ENCODE results near the gene KLF17.
"Not testable (repeated sequence)": the region's sequence is repeated elsewhere in the genome, so short reads cannot be mapped to it uniquely, and the experiment has no call there.

KLF17 gene

GRCh38 chr1:44108971-44109370, 9.7 kb upstream of the KLF17 start:
- no peak for DNase-seq (ENCODE audit: low read depth in 2 of 2)

DNA sequence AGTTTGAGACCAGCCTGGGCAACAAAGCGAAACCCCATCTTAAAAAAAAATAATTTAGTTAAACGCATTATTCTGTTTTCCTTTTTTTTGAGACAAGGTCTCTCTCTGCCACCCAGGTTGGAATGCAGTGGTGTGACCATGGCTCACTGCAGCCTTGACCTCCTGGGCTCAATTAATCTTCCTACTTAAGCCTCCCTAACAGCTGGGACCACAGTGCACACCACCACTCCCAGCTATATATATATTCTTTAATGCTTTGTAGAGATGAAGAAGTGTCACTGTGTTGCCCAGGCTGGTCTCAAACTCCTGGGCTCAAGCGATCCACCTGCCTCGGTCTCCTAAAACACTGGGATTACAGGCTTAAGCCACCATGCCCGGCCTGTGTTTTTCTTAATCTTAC, 7.7 kb upstream of the KLF17 start:
- no peak for DNase-seq (ENCODE audit: low read depth in 2 of 2)

DNA sequence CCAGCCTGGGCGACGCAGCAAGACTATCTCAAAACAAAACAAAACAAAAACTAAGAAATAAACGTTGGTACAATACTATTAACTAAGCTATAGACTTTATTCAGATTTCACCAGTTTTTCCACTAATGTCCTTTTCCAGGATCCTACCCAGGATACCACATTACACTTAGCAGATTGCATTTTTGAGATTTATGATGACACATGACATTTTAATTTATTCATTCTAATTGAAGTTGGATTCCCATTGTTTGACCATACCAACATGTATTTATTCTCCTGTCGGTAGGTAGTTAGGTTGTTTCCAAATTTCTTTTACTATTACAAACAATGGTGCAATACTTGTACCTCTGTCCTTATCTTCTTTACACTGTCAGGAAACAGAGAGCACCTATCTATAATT, 6.8 kb upstream of the KLF17 start:
- no peak for DNase-seq (ENCODE audit: low read depth in 2 of 2)

DNA sequence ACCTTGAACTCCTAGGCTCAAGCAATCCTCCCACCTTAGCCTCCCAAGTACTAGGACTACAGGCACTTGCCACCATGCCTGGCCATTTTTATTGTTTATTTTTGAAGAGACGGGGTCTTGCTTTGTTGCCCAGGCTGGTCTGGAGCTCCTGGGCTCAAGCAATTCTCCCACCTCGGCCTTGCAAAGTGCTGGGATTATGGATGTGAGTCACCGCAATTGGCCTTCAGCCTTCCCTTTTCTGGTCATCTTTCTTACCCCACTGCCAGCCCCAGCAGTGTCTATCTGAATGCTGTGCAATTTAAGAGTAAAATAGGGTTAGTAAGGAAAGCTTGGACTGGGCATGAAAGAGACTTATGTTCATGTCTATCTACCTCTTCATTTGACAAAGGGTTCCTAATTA, 6.1 kb upstream of the KLF17 start:
- DNase-seq (ENCODE audit: low read depth in 2 of 2): no peak

DNA sequence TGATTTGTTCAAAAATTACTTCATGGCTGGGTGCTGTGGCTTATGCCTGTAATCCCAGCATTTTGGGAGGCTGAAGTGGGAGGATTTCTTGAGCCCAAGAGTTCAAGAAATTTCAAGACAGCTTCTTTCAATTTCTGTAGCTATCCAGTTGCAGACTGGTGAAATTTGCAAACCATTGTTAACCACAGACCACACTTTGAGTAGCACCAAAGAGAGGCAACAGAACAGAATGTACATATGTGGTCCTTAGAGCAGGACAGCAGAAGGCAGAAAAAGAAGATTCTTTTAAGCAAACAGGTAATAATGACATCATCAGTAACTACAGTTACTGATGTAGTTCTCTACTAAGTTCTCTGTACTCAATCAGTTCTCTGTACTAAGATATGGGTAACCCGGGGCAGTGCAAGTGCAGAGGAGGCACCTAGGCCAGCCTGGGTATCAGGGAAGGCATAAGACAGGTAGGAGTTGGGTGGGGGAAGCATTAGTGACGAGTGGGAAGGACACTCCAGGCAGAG, 5.5 kb upstream of the KLF17 start:
- no peak for DNase-seq (ENCODE audit: low read depth in 2 of 2)

DNA sequence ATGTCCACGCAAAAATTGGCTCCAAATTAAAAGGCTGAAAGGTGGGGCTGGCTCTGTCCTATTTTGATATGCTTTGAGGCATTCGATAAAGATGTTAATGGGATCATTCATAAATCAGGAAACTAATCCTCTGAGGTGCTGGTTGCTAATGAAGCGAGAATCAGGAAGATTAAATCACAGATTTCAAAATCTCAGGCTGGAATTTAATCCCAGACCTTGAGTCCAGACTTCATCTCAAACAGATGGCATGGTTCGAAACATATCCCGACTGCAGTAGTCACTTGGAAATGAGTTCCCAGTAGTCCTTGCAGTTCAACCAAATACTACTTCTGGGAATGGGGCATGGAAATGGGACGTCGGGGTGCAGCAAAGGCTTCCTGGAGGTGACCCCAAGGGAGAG, 4.5 kb upstream of the KLF17 start:
- no peak for DNase-seq (ENCODE audit: low read depth in 2 of 2)

- DNase-seq (ENCODE audit: low read depth in 2 of 2): not testable (repeated sequence)
Observed at GRCh38 chr1:44117272-44117671, 1.3 kb upstream of the KLF17 start.

DNA sequence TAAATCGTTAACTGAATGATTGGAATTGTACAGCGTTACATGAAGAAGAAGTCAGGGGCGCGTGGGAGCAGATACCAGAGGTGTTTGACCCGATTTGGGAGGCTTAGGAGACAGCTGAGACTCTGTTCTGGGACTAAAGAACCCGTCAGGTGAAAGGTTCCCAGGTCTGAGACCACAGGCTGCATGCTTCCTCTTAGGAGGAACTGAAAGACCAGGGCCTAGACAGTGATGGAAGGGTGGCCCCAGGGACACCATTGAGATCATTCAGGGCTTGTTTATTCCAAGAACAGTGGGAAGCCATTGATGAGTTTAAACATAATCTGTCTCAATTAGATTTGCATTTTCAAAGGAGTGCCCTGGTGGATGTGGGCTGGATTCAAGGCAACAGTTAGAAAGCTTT, 904 bp downstream of the KLF17 start:
- DNase-seq (ENCODE audit: low read depth in 2 of 2): no peak

DNA sequence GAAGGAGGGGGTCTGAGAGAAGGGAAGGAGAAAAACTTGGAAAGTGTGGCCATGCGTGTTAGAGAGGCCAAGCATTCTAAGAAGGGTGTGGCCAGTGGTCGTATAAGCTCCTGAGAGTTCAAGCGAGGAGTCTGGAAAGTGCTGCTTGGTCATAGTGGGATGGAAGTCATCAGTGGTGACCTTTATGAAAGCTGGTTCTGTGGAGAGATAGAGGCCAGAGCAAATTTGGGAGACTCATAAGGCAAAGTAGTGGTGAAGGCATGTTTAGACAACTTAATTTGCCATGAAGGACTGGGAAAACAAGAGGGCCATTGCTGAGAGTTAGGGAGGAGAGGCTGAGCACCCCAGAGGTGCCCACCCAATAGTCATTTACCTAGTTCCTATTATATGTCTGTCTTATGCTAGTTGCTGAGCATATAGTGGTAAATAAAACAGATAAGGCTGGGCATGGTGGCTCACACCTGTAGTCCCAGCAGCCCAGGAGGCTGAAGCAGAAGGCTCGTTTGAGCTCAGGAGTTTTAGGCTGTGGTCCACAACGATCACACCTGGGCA, 1.9 kb downstream of the KLF17 start:
- DNase-seq (ENCODE audit: low read depth in 2 of 2): no peak

DNA sequence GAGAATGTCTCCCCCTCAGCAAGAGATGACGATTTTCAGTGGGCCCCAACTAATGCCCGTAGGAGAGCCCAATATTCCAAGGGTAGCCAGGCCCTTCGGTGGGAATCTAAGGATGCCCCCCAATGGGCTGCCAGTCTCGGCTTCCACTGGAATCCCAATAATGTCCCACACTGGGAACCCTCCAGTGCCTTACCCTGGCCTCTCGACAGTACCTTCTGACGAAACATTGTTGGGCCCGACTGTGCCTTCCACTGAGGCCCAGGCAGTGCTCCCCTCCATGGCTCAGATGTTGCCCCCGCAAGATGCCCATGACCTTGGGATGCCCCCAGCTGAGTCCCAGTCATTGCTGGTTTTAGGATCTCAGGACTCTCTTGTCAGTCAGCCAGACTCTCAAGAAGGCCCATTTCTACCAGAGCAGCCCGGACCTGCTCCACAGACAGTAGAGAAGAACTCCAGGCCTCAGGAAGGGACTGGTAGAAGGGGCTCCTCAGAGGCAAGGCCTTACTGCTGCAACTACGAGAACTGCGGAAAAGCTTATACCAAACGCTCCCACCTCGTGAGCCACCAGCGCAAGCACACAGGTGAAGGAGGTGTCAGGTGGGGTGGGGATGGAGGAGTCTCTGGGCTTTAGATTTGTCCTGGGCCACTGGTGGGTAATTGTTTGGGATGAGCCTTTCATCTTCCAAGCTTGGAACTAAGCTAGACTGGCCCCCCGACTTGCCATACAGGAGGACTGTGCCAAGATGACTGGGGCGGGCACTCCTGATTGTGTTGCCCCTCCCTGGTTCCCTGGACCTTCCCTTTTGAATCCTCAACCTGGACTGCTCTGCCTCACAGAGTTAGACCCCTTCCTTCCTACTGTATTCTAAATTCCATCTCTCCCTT, 11.2 kb downstream of the KLF17 start:
- no peak for DNase-seq (ENCODE audit: low read depth in 2 of 2)

- no peak for DNase-seq (ENCODE audit: low read depth in 2 of 2)
Observed at GRCh38 chr1:44131411-44131810, 12.8 kb downstream of the KLF17 start.

DNA sequence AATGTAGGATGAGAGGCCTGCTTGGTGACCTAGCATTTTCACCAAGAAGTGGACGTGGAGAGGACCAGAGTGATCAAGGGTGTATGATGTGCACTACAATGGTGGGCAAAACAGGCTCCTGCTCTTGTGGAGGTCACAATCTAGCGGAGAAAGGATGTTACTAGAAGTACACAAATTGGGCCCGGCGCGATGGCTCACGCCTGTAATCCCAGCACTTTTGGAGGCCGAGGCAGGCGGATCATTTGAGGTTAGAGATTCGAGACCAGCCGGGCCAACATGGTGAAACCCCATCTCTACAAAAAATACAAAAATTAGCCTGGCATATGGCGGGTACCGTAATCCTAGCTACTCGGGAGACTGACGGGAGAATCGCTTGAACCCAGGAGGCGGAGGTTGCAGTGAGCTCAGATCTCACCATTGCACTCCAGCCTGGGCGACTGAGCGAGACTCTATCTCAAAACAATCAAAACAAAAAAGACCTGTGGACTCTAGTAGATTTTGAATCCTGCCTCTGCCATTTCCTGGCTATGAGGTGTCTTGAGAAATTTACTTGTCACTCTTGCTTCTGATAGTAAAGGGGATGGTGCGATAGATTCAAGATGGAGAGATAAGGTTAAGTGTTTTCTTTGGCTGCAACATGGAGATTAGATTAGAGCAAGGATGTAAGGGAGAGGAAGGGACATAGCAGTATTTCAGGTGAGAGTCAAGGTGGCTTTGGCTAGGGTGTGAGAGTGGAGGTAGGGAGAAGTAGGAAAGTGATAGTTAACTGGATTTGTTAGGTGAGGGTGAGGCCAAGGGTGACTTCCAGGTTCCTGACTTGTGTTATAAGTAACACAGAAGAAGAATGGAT, 15.7 kb downstream of the KLF17 start:
- DNase-seq (ENCODE audit: low read depth in 2 of 2): no peak

DNA sequence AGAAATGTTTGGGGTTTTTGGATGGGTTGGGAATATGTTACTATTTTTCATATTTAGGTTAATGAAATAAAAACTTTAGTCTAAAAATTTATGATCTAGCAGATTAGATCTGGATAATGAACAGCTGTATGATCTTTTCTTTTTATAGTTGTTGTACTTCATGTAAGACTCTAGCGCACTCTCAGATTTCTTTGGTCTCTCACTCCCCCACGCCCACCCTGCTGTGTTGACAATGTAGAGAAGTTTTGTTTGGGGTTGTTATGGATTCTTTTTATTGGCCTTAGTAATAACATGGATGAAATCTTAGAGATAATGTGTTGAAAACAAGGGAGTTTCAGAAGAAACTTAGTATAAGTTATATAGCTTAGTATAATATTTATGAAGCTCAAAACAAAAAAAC, 17.3 kb downstream of the KLF17 start:
- no peak for DNase-seq (ENCODE audit: low read depth in 2 of 2)

DNA sequence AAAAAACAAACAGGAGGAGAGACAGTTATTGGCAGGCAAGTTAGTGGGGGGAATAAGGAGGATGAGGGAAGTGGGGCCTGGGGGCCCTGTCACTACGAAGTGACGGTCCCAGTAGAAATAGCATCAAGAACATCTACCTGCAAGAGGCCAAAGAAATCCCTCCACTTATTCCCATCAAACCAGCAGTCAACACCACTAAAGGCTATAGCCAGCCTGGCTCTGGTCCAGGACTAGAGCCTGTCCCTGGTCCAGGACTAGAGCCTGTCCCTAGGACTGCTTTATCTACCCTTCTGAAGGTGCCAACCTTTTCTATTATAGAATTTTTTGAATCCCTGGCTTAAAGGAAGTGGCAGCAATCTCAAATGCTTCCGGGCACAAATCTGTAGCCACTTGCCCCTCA, 19.6 kb downstream of the KLF17 start:
- no peak for DNase-seq (ENCODE audit: low read depth in 2 of 2)

DNA sequence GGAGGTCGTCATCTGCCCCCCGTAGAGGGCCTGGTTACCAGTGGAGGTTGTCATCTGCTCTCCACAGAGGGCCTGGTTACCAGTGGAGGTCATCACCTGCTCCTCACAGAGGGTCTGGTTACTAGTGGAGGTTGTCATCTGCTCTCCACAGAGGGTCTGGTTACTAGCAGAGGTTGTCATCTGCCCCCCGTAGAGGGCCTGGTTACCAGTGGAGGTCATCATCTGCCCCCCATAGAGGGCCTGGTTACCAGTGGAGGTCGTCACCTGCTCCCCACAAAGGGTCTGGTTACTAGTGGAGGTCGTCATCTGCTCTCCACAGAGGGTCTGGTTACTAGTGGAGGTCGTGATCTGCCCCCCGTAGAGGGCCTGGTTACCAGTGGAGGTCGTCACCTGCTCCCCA, 20.9 kb downstream of the KLF17 start:
- not testable (repeated sequence) for DNase-seq (ENCODE audit: low read depth in 2 of 2)

GRCh38 chr1:44141531-44141930, 22.9 kb downstream of the KLF17 start, which contains the start of gene KLF18:
Gene KLF18, minus strand, starts transcription at chr1:44141631. Its CDS starts 0 bp downstream, at chr1:44141631.
- DNase-seq (ENCODE audit: low read depth in 2 of 2): no peak

- no peak for DNase-seq (ENCODE audit: low read depth in 2 of 2)
Observed at GRCh38 chr1:44144962-44145756, 26.5 kb downstream of the KLF17 start.

DNA sequence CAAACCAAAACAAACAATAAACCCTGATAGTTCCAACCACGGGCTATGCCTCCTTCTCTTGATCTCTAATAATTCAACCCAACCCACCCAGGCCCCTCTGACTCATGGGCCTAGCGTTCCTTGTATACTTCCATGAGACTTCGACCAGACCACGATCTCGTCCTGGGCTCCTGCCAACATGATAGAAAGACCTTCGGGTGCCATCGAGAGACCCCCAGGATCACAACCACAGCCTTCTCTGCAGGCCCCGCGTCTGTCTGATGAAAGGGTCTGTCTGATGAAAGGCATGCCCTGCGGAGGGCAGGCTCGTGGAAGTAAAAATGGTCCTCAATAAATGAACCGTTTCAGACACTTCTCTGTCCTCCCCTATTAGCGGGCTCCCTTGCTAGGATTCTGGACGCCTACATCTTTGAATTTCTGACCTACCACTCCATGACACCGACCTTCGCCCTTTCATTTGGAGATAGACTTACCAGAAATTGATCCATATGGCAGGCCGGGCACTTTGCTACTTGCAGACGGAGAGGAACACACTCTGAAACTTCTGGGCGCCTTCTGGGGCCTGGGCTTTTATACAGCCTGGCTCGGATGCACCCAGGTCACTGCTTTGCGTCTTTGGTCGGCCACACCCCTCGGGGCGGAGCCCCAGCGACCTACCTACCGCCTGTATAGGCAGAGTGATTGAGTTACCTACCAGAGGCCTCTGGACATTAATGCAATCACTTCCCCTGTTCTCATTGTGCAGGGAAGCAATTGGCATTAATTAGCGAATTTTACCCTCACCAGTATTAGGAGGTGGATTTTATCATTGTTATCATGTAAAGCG, 28.1 kb downstream of the KLF17 start:
- no peak for DNase-seq (ENCODE audit: low read depth in 2 of 2)

DNA sequence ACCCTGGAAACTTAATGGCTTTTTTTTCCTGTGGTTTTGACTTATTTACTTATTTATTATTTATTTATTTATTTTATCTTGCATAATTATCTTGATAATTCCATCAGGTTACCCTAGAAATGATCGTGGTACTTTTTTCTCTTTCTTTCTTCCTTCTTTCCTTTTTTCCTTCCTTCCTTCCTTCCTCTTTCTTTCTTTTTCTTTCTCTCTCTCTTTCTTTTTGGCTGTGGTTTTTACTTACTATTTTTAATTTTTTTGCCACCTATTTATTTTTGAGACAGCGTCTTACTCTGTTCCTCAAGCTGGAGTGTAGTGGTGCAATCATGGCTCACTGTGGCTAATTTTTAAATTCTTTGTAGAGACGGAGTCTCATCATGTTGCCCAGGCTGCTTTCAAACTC, 29.0 kb downstream of the KLF17 start:
- no peak for DNase-seq (ENCODE audit: low read depth in 2 of 2)

DNA sequence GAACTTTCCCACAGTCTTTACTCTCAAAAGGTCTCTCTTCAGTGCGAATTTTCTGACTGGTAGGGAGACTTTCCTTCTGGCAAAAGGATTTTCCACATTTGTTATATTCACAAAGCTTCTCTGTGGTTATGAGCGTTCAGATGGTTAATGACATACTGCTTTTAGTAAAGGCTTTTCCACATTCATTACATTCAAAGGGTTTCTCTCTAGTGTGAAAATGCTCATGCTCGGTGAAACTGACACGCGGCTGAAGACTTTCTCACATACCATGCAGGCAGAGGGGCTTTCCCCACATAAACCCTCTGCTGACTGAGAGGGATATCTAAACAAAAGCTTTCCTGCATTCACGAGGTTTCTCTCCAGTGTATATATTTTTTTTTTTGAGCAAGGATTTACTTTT, 32.7 kb downstream of the KLF17 start:
- DNase-seq (ENCODE audit: low read depth in 2 of 2): no peak

DNA sequence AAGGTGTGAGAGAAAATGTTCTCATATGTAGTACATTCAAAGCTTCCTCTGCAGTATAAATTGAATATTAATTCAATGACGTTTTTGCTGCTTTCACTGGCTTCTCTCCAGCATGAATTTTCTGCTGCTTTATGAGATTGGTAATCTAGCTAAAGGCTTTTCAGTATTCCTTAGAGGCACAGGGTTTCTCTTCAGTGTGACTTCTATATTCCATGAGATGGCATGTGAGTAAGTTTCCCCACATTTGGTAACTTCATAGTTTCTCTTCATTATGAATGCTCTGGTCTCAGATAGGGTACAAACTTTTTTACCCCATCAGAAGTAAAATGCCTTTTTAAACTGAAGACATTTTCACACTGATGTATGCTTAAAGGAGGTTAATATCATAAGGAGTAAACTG, 33.2 kb downstream of the KLF17 start:
- no peak for DNase-seq (ENCODE audit: low read depth in 2 of 2)
